ENCODE measurements around the gene ADGRV1.
"Not testable (repeated sequence)": the region's sequence is repeated elsewhere in the genome, so short reads cannot be mapped to it uniquely, and the experiment has no call there.

ADGRV1 gene

DNA sequence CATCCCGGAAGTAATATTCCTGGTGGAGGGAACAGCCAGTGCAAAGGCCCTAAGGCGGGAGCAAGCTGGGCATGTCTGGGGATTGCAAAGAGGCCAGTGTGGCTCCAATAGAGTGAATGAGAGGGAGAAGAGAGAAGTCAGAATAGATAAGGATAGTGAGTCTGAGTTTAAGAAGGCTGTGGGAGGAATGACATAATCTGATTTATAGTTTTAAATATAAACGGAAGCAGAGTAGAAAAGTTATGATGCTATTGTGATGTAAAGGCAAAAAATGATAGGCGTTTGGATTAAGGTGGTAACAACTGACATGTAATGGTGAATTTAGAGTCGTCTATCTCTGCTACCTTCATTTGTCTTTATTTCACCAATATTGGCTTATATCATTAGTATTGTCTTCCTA is 473.5 kb downstream of the ADGRV1 start:
- TF ChIP-seq, protein P1, sequence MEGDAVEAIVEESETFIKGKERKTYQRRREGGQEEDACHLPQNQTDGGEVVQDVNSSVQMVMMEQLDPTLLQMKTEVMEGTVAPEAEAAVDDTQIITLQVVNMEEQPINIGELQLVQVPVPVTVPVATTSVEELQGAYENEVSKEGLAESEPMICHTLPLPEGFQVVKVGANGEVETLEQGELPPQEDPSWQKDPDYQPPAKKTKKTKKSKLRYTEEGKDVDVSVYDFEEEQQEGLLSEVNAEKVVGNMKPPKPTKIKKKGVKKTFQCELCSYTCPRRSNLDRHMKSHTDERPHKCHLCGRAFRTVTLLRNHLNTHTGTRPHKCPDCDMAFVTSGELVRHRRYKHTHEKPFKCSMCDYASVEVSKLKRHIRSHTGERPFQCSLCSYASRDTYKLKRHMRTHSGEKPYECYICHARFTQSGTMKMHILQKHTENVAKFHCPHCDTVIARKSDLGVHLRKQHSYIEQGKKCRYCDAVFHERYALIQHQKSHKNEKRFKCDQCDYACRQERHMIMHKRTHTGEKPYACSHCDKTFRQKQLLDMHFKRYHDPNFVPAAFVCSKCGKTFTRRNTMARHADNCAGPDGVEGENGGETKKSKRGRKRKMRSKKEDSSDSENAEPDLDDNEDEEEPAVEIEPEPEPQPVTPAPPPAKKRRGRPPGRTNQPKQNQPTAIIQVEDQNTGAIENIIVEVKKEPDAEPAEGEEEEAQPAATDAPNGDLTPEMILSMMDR (IDR thresholded peaks at IDR 0.05; ENCODE audit: insufficient read depth, low read depth, low read length, missing control alignments) = no peak
- H3K4me3 ChIP-seq (ENCODE audit: low read length) = no peak overlapping the region

DNA sequence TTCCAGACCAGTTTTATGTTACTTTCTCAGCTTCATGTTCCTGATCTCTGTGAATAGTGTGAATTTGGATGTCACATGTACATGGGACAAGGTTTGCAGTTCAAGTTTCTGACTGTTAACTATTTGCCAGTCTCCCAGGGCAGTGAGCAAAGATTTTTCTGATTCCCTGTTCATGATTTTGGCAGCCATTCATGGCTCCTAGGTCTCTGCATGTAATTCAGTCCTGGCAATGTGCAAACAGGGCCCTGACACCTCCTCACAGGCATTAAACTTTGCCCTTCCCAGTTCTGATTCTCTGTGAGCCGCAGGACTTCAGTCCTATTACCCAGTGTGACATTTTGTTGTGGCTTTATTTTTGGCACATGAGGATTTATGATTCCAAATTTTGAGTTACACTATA is 474.8 kb downstream of the ADGRV1 start:
- no peak overlapping the region for H3K4me3 ChIP-seq (ENCODE audit: low read length)

More for the DNA sequence above, 473.5 kb downstream of the ADGRV1 start:
- DNase-seq (ENCODE audit: low read depth) = no peak

DNA sequence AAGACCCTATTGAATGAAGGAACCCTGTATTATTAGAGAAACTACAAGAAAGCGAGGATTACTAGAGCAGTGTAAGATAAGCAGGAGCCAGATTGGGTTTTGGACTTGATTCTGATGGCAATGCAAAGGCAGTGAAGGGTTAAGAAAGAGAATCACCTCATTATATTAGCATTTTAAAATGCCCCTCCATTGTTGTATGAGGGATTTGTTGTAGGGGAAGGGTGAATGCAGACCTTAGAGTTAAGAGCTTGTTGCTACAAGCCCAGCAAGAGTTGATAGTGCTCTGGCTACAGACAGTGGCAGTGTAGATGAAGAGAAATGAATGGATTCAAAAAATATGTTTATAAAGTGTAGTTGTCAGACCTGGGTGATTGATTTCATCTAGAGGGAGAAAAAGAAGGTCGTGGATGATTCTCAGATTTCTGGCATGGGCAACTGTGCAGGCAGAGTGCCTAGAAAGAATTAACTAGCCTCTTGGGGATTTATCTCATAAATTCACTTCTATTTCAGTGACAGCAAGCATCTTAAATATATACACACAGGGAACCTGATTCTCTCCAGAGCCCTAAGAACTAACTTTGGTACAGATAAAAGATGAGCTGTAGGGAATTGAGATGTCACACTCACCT is 479.7 kb downstream of the ADGRV1 start:
- H3K4me3 ChIP-seq (ENCODE audit: low read length) = no peak overlapping the region
- no peak for DNase-seq (ENCODE audit: low read depth)
- TF ChIP-seq, protein P1 (IDR thresholded peaks at IDR 0.05; ENCODE audit: insufficient read depth, low read depth, low read length, missing control alignments) = no peak

More for the DNA sequence above, 474.8 kb downstream of the ADGRV1 start:
- DNase-seq (ENCODE audit: low read depth) = no peak
- TF ChIP-seq, protein P1 (IDR thresholded peaks at IDR 0.05; ENCODE audit: insufficient read depth, low read depth, low read length, missing control alignments) = no peak

DNA sequence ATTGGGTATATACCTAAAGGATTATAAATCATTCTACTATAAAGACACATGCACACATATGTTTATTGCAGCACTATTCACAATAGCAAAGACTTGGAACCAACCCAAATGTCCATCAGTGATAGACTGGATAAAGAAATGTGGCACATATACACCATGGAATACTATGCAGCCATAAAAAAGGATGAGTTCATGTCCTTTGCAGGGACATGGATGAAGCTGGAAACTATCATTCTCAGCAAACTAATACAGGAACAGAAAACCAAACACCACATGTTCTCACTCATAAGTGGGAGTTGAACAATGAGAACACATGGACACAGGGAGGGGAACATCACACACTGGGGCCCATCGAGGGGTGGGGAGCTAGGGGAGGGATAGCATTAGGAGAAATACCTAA is 482.5 kb downstream of the ADGRV1 start:
- H3K4me3 ChIP-seq (ENCODE audit: low read length); DNase-seq (ENCODE audit: low read depth): not testable (repeated sequence)

DNA sequence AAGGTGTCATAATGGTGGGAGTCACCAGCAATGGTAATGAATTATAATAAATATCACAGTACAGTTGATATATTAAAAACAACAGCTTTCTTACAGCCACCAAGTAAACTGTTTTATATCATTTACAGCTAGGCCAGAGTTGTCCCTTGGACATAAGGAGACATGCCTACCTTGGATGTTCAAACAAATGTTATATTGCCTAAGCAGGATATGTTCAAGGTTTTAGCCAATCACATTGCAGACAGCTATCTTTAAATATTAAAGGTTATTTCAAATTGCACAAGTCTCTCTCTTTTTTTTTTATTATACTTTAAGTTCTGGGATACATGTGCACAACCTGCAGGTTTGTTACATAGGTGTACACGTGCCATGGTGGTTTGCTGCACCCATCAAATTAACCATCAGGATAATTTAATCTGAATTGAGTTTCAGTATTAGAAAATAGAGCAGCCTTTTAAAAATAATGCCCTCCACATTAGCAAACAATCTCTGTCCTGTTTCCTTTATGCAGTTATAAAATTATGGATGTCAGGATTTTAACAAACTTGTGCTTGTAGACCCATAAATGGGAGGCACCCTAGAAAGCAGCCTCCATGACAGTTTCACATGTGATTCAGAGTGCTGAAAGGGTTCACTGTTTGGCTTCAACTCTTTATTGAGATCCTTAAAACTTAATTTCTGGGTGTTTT is 483.8 kb downstream of the ADGRV1 start:
- no peak overlapping the region for H3K4me3 ChIP-seq (ENCODE audit: low read length)
- no peak for DNase-seq (ENCODE audit: low read depth)
- TF ChIP-seq, protein P1 (IDR thresholded peaks at IDR 0.05; ENCODE audit: insufficient read depth, low read depth, low read length, missing control alignments) = no peak

DNA sequence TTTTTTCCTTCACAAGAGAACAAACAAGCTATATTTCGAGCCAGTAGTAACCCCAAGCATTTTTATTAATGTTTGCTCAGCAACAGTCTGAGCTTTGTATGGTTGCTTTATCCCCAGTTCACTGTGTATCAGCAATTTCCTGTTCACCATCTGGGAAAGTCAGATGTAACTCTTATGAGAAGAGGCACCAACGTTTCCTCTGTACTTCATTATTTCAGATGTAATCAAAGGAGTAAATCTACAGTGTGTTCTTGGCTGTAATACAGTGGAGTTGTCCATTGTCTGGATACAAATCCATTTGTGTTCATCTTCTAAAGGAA is 484.3 kb downstream of the ADGRV1 start:
- TF ChIP-seq, protein P1 (IDR thresholded peaks at IDR 0.05; ENCODE audit: insufficient read depth, low read depth, low read length, missing control alignments) = no peak
- DNase-seq (ENCODE audit: low read depth) = no peak
- H3K4me3 ChIP-seq (ENCODE audit: low read length) = no peak overlapping the region

DNA sequence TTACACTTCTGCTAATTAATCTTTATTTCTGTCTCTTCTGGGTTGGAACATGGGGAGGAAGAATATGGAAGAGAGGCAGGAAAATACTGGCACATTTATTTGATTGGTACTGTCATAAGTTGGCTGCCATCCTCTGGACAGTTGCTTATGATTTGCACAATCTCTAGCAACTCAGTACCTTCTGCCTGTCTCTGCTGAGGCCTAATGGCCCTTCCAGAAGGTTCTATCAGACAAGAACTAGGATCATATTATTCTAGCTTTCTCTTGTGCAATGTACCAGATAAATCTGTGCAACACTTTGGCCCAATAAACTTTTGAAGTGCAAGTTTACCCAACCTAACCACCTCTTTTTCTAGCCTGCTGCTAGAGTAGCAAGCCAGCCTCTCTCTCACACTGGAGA is 489.5 kb downstream of the ADGRV1 start:
- TF ChIP-seq, protein P1 (IDR thresholded peaks at IDR 0.05; ENCODE audit: insufficient read depth, low read depth, low read length, missing control alignments) = no peak
- no peak overlapping the region for H3K4me3 ChIP-seq (ENCODE audit: low read length)
- no peak for DNase-seq (ENCODE audit: low read depth)

Data from epithelial cell of esophagus (primary cell).